Glomerular endothelial cell (primary cell): ENCODE measurements around the gene SF3A1. TPM values are rescaled to one million over a fixed set of nuclear protein-coding genes. Genes with fewer than 3 reads are reported as not detected.

Experiments used
- DNase-seq: peaks from one replicate; pipeline ENCODE4 v3.0.0-alpha.2; 2011; ENCODE audit warnings: low read depth, low spot score; ENCODE audit errors: extremely low read depth
- total RNA-seq: library from RNA; depleted of rRNA; stranded (reverse); fragments of >200 nt; gene quantifications from 2 replicates; pipeline ENCODE4 v1.2.3, GENCODE V29; 2015

SF3A1 gene
- total RNA-seq, 1 donor from 2014 or later: 116 TPM

- DNase-seq: no peak
These were observed 30.5 kb upstream of the SF3A1 start, which contains the start of gene RNF215 for GRCh38 chr22:30386960-30387827. Gene RNF215, minus strand, starts transcription at chr22:30387411. Its CDS starts 98 bp downstream, at chr22:30387313.

- no peak for DNase-seq
These were observed 29.9 kb upstream of the SF3A1 start for GRCh38 chr22:30386608-30386959.

- DNase-seq: no peak
These were observed 29.2 kb upstream of the SF3A1 start for GRCh38 chr22:30385942-30386341.

GRCh38 chr22:30383061-30383460 lies 26.4 kb upstream of the SF3A1 start:
- no peak for DNase-seq

- DNase-seq: no peak
These were observed 25.6 kb upstream of the SF3A1 start for GRCh38 chr22:30382340-30382739.

GRCh38 chr22:30381264-30381663 lies 24.6 kb upstream of the SF3A1 start:
- DNase-seq: no peak

GRCh38 chr22:30380011-30380410 lies 23.3 kb upstream of the SF3A1 start:
- no peak for DNase-seq

GRCh38 chr22:30375312-30375849 lies 18.7 kb upstream of the SF3A1 start:
- no peak for DNase-seq

- no peak for DNase-seq
These were observed 16.9 kb upstream of the SF3A1 start for GRCh38 chr22:30373331-30374325.

GRCh38 chr22:30372915-30373314 lies 16.2 kb upstream of the SF3A1 start:
- no peak for DNase-seq

GRCh38 chr22:30371981-30372380 lies 15.3 kb upstream of the SF3A1 start:
- no peak for DNase-seq

GRCh38 chr22:30371321-30371720 lies 14.6 kb upstream of the SF3A1 start:
- no peak for DNase-seq

GRCh38 chr22:30370641-30371230 lies 14.0 kb upstream of the SF3A1 start:
- DNase-seq: no peak

- DNase-seq: no peak
These were observed 11.7 kb upstream of the SF3A1 start for GRCh38 chr22:30368420-30368819.

GRCh38 chr22:30365891-30366290 lies 9.2 kb upstream of the SF3A1 start:
- DNase-seq: no peak

GRCh38 chr22:30362651-30363281 lies 6.1 kb upstream of the SF3A1 start:
- no peak for DNase-seq

GRCh38 chr22:30361916-30362650 lies 5.4 kb upstream of the SF3A1 start:
- no peak for DNase-seq

GRCh38 chr22:30358541-30358940 lies 1.8 kb upstream of the SF3A1 start:
- DNase-seq: no peak

GRCh38 chr22:30357650-30358215 lies 1.0 kb upstream of the SF3A1 start:
- DNase-seq: no peak
